NCI-H446 treated with DMSO at 0.1 percent for 48 hours (cell line): ENCODE results near the gene STAMBPL1.
"Not testable (repeated sequence)": the region's sequence is repeated elsewhere in the genome, so short reads cannot be mapped to it uniquely, and the experiment has no call there.

ENCODE experiments used
- DNase-seq: peaks from one replicate; lab custom pipeline; 2025; lab: John Stamatoyannopoulos, UW

Gene STAMBPL1

GRCh38 chr10:88879534-88880281 lies at the start of gene STAMBPL1:
STAMBPL1 (plus strand) TSS chr10:88880245; CDS start chr10:88901709, 21,464 bp downstream.
- DNase-seq, result peak; percentile 38

- DNase-seq, result no peak
Observed at GRCh38 chr10:88830643-88831268, 49.3 kb upstream of the STAMBPL1 start.

DNA sequence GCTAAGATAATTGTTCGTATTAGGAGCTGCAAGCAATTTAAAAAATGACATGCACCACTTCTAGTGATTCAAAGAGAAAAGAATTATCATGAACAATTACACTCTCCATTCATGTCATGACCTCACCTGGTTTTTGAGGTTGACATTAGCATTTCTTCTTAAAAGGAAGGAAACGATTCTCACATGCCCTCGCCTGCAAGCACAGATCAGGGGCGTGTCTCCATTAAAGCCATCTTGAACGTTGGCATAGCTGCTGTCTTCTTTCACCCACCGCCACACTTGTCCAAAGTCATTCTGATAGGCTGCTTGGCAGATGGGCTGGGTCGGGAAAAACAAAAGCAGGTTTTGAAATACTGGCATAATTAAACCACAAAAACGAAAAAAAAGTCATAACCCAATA lies 48.3 kb upstream of the STAMBPL1 start:
- no peak for DNase-seq

DNA sequence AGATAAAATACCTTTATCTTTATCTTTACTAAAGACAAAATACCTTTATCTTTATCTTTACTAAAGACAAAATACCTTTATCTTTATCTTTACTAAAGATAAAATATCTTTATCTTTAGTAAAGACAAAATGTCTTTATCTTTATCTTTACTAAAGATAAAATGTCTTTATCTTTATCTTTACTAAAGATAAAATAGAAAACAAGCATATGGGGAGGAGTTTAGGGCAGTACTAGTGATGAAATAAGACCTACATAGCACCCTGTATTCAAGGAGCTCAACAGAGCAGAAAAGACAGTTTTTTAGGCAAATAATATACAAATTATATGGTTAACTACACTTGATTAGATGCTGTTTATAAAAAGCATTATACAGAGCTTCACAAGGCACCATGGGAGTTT lies 47.7 kb upstream of the STAMBPL1 start:
- DNase-seq, result no peak

- no peak for DNase-seq
Observed at GRCh38 chr10:88833156-88833555, 46.9 kb upstream of the STAMBPL1 start.

DNA sequence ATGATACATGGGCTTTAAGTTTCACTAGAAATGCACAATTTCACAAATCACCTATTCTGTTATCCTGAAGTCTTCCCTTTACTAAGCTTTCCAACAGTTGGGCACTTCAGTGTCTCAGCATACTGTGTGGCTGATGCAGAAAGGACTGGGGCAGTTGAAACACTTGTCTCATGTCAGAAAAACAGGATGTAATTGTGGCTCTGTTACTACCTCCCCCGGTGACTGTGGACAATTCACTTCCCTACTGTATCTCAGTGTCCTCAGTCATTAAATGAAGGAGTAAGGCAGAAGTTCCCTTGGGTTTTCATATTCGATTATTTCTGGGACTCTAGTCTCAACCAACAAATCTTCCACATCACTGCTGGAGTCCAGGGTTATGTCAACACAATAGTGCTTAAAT lies 46.3 kb upstream of the STAMBPL1 start:
- no peak for DNase-seq

- DNase-seq, result peak; percentile 19
Observed at GRCh38 chr10:88835096-88835909, 44.7 kb upstream of the STAMBPL1 start.

GRCh38 chr10:88835910-88836221 lies 44.2 kb upstream of the STAMBPL1 start:
- no peak for DNase-seq

GRCh38 chr10:88837632-88838031 lies 42.4 kb upstream of the STAMBPL1 start:
- DNase-seq, result not testable (repeated sequence)

- DNase-seq, result no peak
Observed at GRCh38 chr10:88838766-88839350, 41.2 kb upstream of the STAMBPL1 start.

DNA sequence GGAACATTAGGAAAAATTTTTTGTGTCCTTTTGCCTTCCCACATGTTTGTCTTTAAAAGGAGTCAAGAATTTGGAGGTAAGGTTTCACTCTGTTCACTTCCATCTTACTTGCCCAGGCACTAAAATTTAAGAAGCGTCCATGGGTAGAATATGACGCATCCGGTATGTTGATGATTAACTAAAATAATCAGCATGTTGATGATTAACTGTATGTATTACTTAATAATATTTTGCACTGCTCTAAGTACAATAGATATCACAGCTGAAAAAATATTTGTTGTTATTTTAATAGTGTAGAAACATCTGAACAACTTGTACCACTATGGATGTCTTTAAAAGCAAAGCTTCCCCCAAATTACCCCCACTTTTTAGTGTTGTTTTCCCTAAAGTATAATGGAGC lies 39.9 kb upstream of the STAMBPL1 start:
- DNase-seq, result no peak

DNA sequence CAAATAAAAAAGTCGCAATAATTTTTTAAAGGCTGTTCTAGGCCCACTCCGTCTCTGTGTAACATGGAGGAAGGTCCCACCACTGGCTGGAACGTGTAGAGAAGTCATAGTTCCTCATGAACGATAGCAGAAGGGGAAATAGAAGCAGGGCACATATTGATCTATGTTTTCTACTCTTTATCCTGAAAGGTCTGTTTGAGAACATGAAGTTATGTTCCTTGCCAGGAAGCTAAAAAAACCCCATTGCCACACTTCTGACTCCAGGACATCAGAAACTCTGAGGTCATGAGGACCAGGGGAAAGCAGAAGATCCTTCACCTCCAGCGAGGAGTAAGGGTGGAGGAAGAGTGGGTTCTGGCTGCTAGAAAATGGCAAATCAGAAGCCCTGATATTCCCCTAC lies 39.2 kb upstream of the STAMBPL1 start:
- DNase-seq, result no peak

DNA sequence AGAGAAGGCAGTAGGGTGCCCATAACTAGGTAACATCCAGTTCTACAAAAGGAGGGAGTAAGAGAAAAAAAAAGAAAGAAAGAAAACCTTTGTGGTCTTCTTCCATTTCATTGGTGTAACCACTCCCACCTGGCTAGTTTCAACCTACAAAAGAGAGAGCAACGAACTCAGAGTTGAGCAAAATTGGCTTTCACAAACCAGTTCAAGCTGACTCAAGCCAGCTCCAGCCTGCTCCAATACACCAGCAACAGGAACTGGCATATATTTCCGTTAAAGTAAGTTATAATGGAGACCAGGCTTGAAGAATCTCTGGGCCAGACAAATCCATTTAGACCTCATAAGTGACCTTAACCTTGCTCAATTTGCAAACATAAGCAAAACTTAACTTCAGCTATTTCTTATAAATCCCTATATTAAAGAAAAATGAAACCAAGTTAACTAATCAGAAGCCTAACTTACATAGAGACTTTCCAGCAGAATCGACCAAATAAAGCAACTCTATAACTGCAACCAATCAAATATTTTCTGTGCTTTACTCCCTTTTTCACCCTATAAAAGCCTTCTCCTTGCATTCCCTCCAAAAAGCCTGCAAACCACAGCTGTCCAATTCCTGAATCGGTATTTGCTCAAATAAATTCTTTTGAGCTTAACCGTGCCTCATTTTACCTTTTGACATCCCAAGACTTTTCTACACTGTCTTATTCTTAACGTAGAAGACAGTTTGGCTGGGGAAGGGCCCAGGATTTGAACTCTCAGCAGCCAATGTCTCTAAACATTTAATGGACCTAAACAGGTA lies 38.5 kb upstream of the STAMBPL1 start:
- DNase-seq, result no peak

GRCh38 chr10:88843171-88843570 lies 36.9 kb upstream of the STAMBPL1 start:
- no peak for DNase-seq

- DNase-seq, result no peak
Observed at GRCh38 chr10:88848499-88848898, 31.5 kb upstream of the STAMBPL1 start.

DNA sequence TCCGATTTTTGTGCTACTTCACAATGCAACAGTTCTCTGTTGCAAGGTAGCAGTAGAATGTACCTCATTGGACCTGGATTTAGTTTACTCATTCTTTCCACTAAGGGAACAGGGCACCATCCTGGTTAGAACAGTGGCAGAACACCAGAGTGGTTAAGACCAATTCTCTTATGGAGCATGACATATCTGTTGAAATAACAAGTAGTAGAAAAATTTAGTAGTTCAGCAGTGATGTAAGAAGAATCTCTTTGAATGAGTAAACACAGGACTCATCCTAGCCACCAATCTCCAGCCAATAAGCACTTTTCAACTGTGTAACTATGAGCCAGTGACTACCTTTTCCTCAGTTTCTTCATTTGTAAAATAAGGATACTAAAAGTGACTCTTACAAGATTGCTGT lies 30.8 kb upstream of the STAMBPL1 start:
- DNase-seq, result no peak

- no peak for DNase-seq
Observed at GRCh38 chr10:88850712-88851111, 29.3 kb upstream of the STAMBPL1 start.

GRCh38 chr10:88851706-88852105 lies 28.3 kb upstream of the STAMBPL1 start, which contains the start of gene ANKRD22:
ANKRD22 (minus strand) TSS chr10:88851844; CDS start chr10:88851607, 237 bp downstream.
- no peak for DNase-seq

- no peak for DNase-seq
Observed at GRCh38 chr10:88852327-88852726, 27.7 kb upstream of the STAMBPL1 start.

DNA sequence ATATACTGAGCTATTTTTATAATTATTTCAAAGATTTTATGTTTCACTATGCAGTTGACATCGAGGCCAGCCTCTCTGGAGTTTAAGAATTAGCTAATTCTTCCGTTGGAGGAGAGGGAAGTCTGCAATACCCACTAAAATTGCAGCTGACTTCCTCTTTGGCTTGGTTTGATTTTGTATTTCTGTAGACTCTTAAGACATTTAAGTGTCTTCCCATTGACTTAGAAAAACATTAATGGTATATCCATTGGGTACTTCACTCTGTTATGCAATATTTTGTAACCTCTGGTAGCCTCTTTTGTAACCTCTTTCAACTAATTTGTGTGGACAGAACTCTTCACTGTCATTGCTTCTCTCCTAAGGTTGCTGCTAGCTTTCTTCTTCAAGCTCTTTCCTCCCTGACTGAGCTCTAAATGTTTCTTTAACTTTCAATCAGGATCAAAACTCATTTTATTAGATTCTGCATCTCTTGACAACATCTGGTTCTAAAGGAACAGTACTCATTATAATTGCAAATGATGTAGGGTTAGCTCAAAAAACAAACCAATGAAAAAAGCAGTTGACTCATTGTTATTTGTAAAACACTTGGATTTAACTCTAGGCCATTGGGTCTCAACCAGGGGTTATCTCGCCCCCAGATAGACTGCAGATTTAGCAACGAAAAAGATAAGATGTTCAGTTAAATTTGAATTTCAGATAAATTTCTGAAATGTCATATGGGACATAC lies 26.7 kb upstream of the STAMBPL1 start:
- DNase-seq, result no peak

- no peak for DNase-seq
Observed at GRCh38 chr10:88854684-88855083, 25.4 kb upstream of the STAMBPL1 start.
